HFFc6 (cell line): Measurements from ENCODE around the gene NECTIN1. TPM values are rescaled to one million over a fixed set of nuclear protein-coding genes. Genes with fewer than 3 reads are reported as not detected.

Experiments
- DNase-seq: peaks from one replicate; pipeline ENCODE4 v3.0.0-alpha.2; 2018
- H3K27ac Mint-ChIP-seq: 2 replicates; pipeline ENCODE4 v1.8.0; 2020; ENCODE audit warnings: mild to moderate bottlenecking, mixed read lengths
- H3K27me3 Mint-ChIP-seq: 2 replicates; pipeline ENCODE4 v1.8.0; 2021; ENCODE audit warnings: mild to moderate bottlenecking, moderate library complexity, mixed read lengths; ENCODE audit not compliant: insufficient read depth
- H3K36me3 Mint-ChIP-seq: 2 replicates; pipeline ENCODE4 v1.8.0; 2021; ENCODE audit warnings: low read depth, mixed read lengths
- H3K4me1 Mint-ChIP-seq: 2 replicates; pipeline ENCODE4 v1.8.0; 2020; ENCODE audit warnings: low read depth, mixed read lengths
- H3K4me3 Mint-ChIP-seq: 2 replicates; pipeline ENCODE4 v1.8.0; 2020; ENCODE audit warnings: mild to moderate bottlenecking, moderate library complexity, mixed read lengths
- H3K9me3 Mint-ChIP-seq: 2 replicates; pipeline ENCODE4 v1.8.0; 2020; ENCODE audit warnings: mild to moderate bottlenecking, mixed read lengths
- CTCF ChIP-seq: fragments of 200-600 bp; sonication (generic); IDR thresholded peaks from 2 replicates; pipeline ENCODE4 v1.5.0; 2021; ENCODE audit warnings: antibody characterized with exemption, mild to moderate bottlenecking
- total RNA-seq, 6 experiments: library from RNA; stranded (reverse); fragmentation: NEBNext Ultra II Directional; extraction: Animal tissue kit (Norgen Biotek cat#: 25700); gene quantifications; 2 replicates in 1 of 6; 3 replicates in 5 of 6; pipeline ENCODE4 v1.2.3, GENCODE V29; 2021

Gene NECTIN1
- total RNA-seq, 6 experiments from 2014 or later, result 4.1 to 7.9 (median 6.6) TPM

- Mint-ChIP-seq H3K4me3 (no peak overlapping the region), H3K27ac (no peak overlapping the region), H3K4me1 (no peaks in the 10 kb centered on the region)
Observed at GRCh38 chr11:119709171-119709570, 19.8 kb downstream of the NECTIN1 start.

GRCh38 chr11:119708384-119708783 is 20.6 kb downstream of the NECTIN1 start:
- no peaks in the 10 kb centered on the region for H3K9me3 Mint-ChIP-seq
- no peaks in the 10 kb centered on the region for H3K36me3 Mint-ChIP-seq
- DNase-seq, result no peak
- TF ChIP-seq CTCF, result no peak
- peaks cover 9% of the 10 kb centered on the region for H3K27me3 Mint-ChIP-seq
- no peaks in the 10 kb centered on the region for H3K4me1 Mint-ChIP-seq
- H3K4me3 Mint-ChIP-seq, result no peak overlapping the region
- no peak overlapping the region for H3K27ac Mint-ChIP-seq

More at GRCh38 chr11:119709171-119709570, 19.8 kb downstream of the NECTIN1 start:
- no peaks in the 10 kb centered on the region for H3K9me3 Mint-ChIP-seq
- H3K27me3 Mint-ChIP-seq, result peaks cover 9% of the 10 kb centered on the region
- no peaks in the 10 kb centered on the region for H3K36me3 Mint-ChIP-seq
- no peak for DNase-seq
- TF ChIP-seq CTCF, result no peak

- Mint-ChIP-seq H3K27me3 (peaks cover 7% of the 10 kb centered on the region; the same call in 1 of the 2 replicates), H3K9me3 (no peaks in the 10 kb centered on the region), H3K36me3 (no peaks in the 10 kb centered on the region), H3K4me3 (no peak overlapping the region), H3K27ac (no peak overlapping the region), H3K4me1 (peaks cover 11% of the 10 kb centered on the region)
- TF ChIP-seq CTCF, result peak; percentile 37; the same call in 1 of the 2 replicates
- DNase-seq, result no peak
Observed at GRCh38 chr11:119706887-119707286, 22.1 kb downstream of the NECTIN1 start.

GRCh38 chr11:119706029-119706428 is 23.0 kb downstream of the NECTIN1 start:
- H3K36me3 Mint-ChIP-seq, result no peaks in the 10 kb centered on the region
- H3K27ac Mint-ChIP-seq, result no peak overlapping the region
- H3K4me3 Mint-ChIP-seq, result no peak overlapping the region
- peaks cover 7% of the 10 kb centered on the region; the same call in 1 of the 2 replicates for H3K27me3 Mint-ChIP-seq
- TF ChIP-seq CTCF, result no peak
- H3K9me3 Mint-ChIP-seq, result no peaks in the 10 kb centered on the region
- DNase-seq, result no peak
- H3K4me1 Mint-ChIP-seq, result peaks cover 20% of the 10 kb centered on the region

- H3K9me3 Mint-ChIP-seq, result no peaks in the 10 kb centered on the region
- peaks cover 27% of the 10 kb centered on the region for H3K4me1 Mint-ChIP-seq
- no peaks in the 10 kb centered on the region for H3K36me3 Mint-ChIP-seq
- TF ChIP-seq CTCF, result no peak
- H3K27me3 Mint-ChIP-seq, result peaks cover 7% of the 10 kb centered on the region; the same call in 1 of the 2 replicates
- no peak overlapping the region for H3K27ac Mint-ChIP-seq
- H3K4me3 Mint-ChIP-seq, result no peak overlapping the region
- no peak for DNase-seq
Observed at GRCh38 chr11:119705362-119705761, 23.6 kb downstream of the NECTIN1 start.

- Mint-ChIP-seq H3K9me3 (no peaks in the 10 kb centered on the region), H3K36me3 (no peaks in the 10 kb centered on the region), H3K27me3 (peaks cover 7% of the 10 kb centered on the region; the same call in 1 of the 2 replicates), H3K4me3 (no peak overlapping the region), H3K4me1 (peaks cover 29% of the 10 kb centered on the region), H3K27ac (no peak overlapping the region)
- no peak for DNase-seq
- no peak for TF ChIP-seq CTCF
Observed at GRCh38 chr11:119704849-119705248, 24.2 kb downstream of the NECTIN1 start.
